OCI-M1 (cell line): ENCODE results near the gene UROS.

Source experiments
- DNase-seq: peaks from one replicate; lab custom pipeline; 2025; lab: John Stamatoyannopoulos, UW

Gene UROS

GRCh38 chr10:125762692-125763648 is 60.1 kb downstream of the UROS start:
- DNase-seq, result no peak

GRCh38 chr10:125761961-125762360 is 61.1 kb downstream of the UROS start:
- no peak for DNase-seq

DNA sequence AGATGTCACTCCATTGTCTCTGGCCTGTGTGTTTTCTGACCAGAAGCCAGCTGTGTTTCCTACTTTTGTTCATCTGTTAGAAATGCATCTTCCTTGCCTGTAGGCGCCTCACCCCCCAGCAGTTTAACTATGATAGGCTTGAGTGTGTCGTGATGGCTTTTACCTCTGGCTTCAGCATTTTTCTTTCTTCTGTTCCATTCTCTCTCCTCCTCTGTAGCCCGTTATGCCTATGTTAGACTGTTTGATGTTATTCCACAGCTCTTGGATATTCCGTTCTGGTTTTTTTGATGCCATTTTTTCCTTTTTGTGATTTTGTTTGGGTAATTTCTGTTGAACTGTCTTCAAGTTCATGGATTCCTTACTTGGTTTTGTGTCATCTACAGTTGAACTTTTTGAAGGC is 65.3 kb downstream of the UROS start:
- no peak for DNase-seq

DNA sequence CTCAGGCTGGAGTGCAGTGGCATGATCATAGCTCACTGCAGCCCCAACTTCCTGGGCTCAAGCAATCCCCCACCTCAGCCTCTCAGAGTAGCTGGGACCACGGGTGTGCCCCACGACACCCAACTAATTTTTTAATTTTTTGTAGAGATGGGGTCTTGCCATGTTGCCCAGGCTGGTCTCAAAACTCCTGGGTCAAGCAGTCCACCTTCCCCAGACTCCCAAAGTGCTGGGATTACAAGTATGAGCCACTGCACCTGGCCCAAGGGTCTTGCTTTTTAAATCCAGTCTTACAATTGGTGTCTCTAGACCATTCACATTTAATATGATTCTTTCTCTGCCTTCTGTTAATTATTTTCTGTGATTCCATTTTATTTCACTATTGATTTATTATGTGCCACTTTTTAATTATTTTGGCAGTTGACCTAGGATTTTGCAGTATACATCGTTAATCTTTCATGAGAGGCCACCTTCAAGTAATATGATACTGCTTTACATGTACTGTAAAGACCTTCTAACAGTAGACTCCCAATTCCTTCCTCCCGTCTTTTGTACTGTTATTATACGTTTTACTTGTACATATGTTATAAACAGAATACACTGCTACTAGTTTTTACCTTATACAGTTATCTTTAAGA is 66.1 kb downstream of the UROS start:
- DNase-seq, result no peak

GRCh38 chr10:125756196-125756595 is 66.9 kb downstream of the UROS start:
- DNase-seq, result no peak

DNA sequence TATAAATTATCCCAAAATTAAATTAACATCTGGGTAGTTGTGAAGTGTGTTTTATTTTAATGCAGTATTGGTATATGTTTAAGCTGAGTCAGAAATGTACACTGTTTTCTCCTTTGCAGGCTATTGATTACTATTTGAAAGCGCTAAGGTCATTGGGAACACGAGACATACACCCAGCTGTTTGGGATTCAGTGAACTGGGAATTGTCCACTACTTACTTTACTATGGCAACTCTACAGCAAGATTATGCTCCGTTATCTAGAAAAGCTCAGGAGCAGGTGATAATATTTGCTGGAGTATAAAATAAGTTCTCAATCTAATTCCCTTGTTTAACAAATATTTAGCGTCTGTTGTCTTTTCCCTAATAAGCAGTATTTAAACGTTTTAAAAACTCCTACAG is 75.6 kb downstream of the UROS start:
- no peak for DNase-seq

GRCh38 chr10:125744909-125745308 is 78.1 kb downstream of the UROS start:
- DNase-seq, result no peak

DNA sequence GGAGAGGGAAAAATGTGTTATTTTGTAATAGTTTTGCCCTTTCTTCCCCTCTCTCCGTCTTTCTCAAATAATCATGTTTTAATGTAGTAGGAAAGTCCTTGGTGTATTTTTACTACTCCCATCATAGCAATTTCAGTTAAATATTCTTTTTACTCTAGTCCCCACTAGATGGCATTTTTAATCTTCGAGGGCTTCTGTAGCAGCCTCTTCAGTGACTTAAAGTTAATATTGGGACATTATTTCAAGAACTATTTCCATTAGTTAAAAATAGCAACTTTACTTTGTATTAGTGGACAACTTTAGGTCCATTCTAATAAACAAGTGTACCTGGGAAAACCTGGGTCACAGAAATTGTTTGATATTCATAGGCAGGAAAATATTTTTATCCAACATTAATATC is 80.6 kb downstream of the UROS start:
- DNase-seq, result peak; percentile 21

DNA sequence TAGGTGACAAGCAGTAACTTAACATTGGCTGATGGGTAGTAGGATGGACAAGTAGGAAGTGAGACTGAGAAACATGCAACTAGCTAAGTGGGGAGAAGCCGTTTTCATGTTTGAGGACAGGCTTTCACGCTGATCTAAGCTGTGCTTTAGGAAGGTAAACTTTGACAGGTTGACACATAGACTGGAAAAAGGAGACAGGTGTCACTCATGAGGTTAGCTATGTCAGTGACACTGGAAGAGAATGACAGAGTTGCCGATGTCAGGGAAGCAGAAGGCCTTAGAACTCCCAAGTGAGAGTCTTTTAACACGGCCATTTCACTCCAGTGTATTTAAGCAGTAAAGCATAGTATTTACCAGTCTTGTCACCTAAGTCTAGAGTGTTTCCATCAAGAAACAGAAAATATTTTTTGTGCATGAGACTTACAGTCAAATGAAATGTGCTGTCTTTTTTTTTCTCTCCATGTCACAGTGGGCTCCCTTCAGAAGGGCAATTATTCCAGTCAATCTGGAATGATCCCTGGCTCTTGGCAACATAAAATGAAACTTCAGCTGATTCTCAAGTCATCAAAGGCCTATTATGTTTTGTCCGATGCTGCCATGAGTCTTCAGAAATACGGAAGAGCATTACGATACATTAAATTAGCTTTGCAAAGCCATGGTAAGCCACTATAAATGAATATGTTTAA is 82.9 kb downstream of the UROS start:
- no peak for DNase-seq
